Stomach (tissue), 9 donors: Measurements from ENCODE around the gene SLC16A9. TPM values are rescaled to one million over a fixed set of nuclear protein-coding genes. Genes with fewer than 3 reads are reported as not detected.
"Not testable (repeated sequence)": the region's sequence is repeated elsewhere in the genome, so short reads cannot be mapped to it uniquely, and the experiment has no call there.

Experiments used
- DNase-seq, 2 donors: peaks; one replicate each; pipeline versions ENCODE4 v3.0.0 to v3.0.0-alpha.2; 2013 to 2019
- H3K27ac ChIP-seq, 5 donors: fragments of 200-600 bp in 4 of 5; sonication (generic) in 4 of 5; one replicate each; pipeline ENCODE4 v1.5.1; 2013 to 2019; ENCODE audit warnings: mild to moderate bottlenecking in 1 of 5, moderate library complexity in 1 of 5
- H3K27me3 ChIP-seq, 3 donors: fragments of 200-600 bp; sonication (generic); one replicate each; pipeline ENCODE4 v1.5.1; 2017 to 2019; ENCODE audit warnings: mixed run types in 1 of 3
- H3K36me3 ChIP-seq, 4 donors: fragments of 200-600 bp; sonication (generic); 1 replicate in 3 of 4; 2 replicates in 1 of 4; pipeline ENCODE4 v1.5.1; 2016 to 2019
- H3K4me1 ChIP-seq, 4 donors: fragments of 200-600 bp; sonication (generic); one replicate each; pipeline ENCODE4 v1.5.1; 2016 to 2019
- H3K4me3 ChIP-seq, 4 donors: fragments of 200-600 bp; sonication (generic) in 3 of 4; one replicate each; pipeline ENCODE4 v1.5.1; 2016 to 2019; ENCODE audit warnings: mild to moderate bottlenecking in 1 of 4
- H3K9me3 ChIP-seq, 4 donors: fragments of 200-600 bp; sonication (generic); one replicate each; pipeline ENCODE4 v1.5.1; 2016 to 2019
- EP300 ChIP-seq: sonication (generic); formaldehyde crosslinking; IDR thresholded peaks from one replicate; pipeline ENCODE4 v1.6.1; 2017; ENCODE audit warnings: antibody characterized with exemption
- POLR2A ChIP-seq, 4 donors: fragments of 450-650 bp; IDR thresholded peaks; one replicate each; pipeline ENCODE4 v1.6.1; 2016; ENCODE audit warnings: antibody characterized with exemption in 4 of 4, control low read depth in 2 of 4, mild to moderate bottlenecking in 1 of 4, moderate library complexity in 1 of 4
- POLR2AphosphoS5 ChIP-seq, 3 donors: sonication (generic); formaldehyde crosslinking; IDR thresholded peaks; one replicate each; pipeline ENCODE4 v1.6.1; 2016; ENCODE audit warnings: antibody characterized with exemption in 3 of 3
- WGBS, 5 donors: extraction: QIAGEN DNeasy Blood & Tissue Kit in 3 of 5; methylation state at CpG; one replicate each; pipeline versions ENCODE4 v1.1.5 to v1.1.7; 2013 to 2018; 5-methylcytosine and 5-hydroxymethylcytosine counted together
- intact Hi-C: fragments of 100-400 bp; cut with DNase I; formaldehyde crosslinking; loops from one replicate; pipeline ENCODE4 v1.15.1; 2023; ENCODE audit warnings: low total_unique reads
- polyA plus RNA-seq, 3 donors: library from polyadenylated mRNA; stranded (reverse); fragments of 200-250 nt; gene quantifications; one replicate each; pipeline ENCODE4 v1.2.3, GENCODE V29; 2013
- total RNA-seq, 5 donors: library from RNA; depleted of rRNA; stranded (reverse); fragments of >200 nt; gene quantifications; one replicate each; pipeline versions ENCODE4 v1.1.0 to v1.2.3, GENCODE V29; 2014 to 2016
- TF ChIP-seq, protein P1 (sequence below), 7 experiments: fragments of 450-650 bp in 4 of 7; fragments of 200-600 bp in 3 of 7; sonication (generic) in 3 of 7; IDR thresholded peaks; one replicate each; pipeline ENCODE4 v1.5.1; 2016 to 2019; ENCODE audit warnings: antibody characterized with exemption in 7 of 7, control low read depth in 2 of 7, mild to moderate bottlenecking in 1 of 7
- donor health status: healthy with polysubstance abuse.
- donor health status: Bipolar disorder and iron deficiency.
- donor health status: healthy.

The SLC16A9 gene
- total and polyA plus RNA-seq, 8 donors = 0.06 to 17.1 (median 0.91) TPM

DNA sequence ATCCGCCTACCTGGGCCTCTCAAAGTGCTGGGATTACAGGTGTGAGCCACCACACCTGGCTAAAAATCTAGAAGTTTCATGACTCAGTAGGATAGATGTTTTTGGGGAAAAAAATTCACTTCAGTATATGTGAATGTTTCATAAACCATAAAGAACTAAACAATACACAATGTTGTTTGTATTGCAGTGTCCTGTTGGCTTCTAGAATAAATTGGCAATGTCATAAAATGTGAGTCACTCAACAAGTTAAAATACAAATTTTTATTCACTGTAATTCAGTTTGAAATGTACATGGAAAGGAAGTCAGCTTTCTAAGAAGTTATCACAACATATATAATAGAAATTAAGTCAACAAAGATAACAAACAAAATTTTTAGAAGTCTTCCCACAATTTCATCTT, 27.1 kb upstream of the SLC16A9 start:
- no peaks in the 10 kb centered on the region for H3K27me3 ChIP-seq
- no peaks in the 10 kb centered on the region for H3K4me1 ChIP-seq
- intact Hi-C loops = no loop called here
- TF ChIP-seq POLR2AphosphoS5 (IDR thresholded peaks at IDR 0.05) = no peak
- TF ChIP-seq POLR2A (IDR thresholded peaks at IDR 0.05) = no peak
- no peak for TF ChIP-seq EP300
- WGBS, 5 donors = 84 to 93% (median 92%) methylated on average over 1 of the region's 1 CpG
- no peak for DNase-seq
- H3K36me3 ChIP-seq = no peaks in the 10 kb centered on the region
- no peak overlapping the region for H3K4me3 ChIP-seq
- no peak overlapping the region for H3K27ac ChIP-seq
- H3K9me3 ChIP-seq = no peaks in the 10 kb centered on the region

- no peaks in the 10 kb centered on the region for H3K4me1 ChIP-seq
- H3K27me3 ChIP-seq = no peaks in the 10 kb centered on the region
- H3K27ac ChIP-seq = no peak overlapping the region
- H3K4me3 ChIP-seq = no peak overlapping the region
- WGBS, 5 donors = 24 to 41% (median 35%) methylated on average over 1 of the region's 1 CpG
- TF ChIP-seq, protein P1, sequence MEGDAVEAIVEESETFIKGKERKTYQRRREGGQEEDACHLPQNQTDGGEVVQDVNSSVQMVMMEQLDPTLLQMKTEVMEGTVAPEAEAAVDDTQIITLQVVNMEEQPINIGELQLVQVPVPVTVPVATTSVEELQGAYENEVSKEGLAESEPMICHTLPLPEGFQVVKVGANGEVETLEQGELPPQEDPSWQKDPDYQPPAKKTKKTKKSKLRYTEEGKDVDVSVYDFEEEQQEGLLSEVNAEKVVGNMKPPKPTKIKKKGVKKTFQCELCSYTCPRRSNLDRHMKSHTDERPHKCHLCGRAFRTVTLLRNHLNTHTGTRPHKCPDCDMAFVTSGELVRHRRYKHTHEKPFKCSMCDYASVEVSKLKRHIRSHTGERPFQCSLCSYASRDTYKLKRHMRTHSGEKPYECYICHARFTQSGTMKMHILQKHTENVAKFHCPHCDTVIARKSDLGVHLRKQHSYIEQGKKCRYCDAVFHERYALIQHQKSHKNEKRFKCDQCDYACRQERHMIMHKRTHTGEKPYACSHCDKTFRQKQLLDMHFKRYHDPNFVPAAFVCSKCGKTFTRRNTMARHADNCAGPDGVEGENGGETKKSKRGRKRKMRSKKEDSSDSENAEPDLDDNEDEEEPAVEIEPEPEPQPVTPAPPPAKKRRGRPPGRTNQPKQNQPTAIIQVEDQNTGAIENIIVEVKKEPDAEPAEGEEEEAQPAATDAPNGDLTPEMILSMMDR (IDR thresholded peaks at IDR 0.05) = no peak
- TF ChIP-seq POLR2AphosphoS5 (IDR thresholded peaks at IDR 0.05) (no peak), EP300 (no peak), POLR2A (IDR thresholded peaks at IDR 0.05) (no peak)
- no peak for DNase-seq
- H3K36me3 ChIP-seq = no peaks in the 10 kb centered on the region
- intact Hi-C loops = no loop called here
- H3K9me3 ChIP-seq = no peaks in the 10 kb centered on the region
Observed at GRCh38 chr10:59735296-59735695, 25.6 kb upstream of the SLC16A9 start.

DNA sequence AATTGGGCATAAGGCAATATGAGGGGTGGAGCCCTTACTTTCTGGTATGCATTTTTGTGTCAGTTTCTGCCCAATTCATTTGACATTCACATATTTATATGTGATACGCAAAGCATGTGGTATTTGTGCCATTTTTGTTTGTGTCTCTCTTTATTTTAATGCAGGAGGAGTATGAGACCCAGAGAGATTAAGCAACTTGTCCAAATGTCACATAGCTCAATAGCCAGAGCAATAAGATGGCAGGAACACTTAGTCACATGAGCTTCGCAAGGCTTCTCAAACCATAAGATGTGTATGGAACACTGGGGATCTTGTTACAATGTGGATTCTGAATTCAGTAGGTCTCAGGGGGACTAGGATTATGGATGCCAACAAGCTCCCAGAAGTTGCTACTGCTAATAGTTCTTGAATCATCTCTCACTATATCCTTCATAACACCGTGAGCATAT, 24.4 kb upstream of the SLC16A9 start:
- H3K27me3 ChIP-seq = no peaks in the 10 kb centered on the region
- no peak overlapping the region for H3K4me3 ChIP-seq
- no peaks in the 10 kb centered on the region for H3K36me3 ChIP-seq
- intact Hi-C loops = no loop called here
- H3K27ac ChIP-seq = no peak overlapping the region
- H3K9me3 ChIP-seq = no peaks in the 10 kb centered on the region
- no peaks in the 10 kb centered on the region for H3K4me1 ChIP-seq
- TF ChIP-seq, protein P1 (IDR thresholded peaks at IDR 0.05) = no peak
- TF ChIP-seq POLR2A (IDR thresholded peaks at IDR 0.05) (no peak), POLR2AphosphoS5 (IDR thresholded peaks at IDR 0.05) (no peak), EP300 (no peak)
- WGBS, 5 donors = 64 to 99% (median 77%) methylated on average over 3 of the region's 3 CpGs
- DNase-seq = no peak

DNA sequence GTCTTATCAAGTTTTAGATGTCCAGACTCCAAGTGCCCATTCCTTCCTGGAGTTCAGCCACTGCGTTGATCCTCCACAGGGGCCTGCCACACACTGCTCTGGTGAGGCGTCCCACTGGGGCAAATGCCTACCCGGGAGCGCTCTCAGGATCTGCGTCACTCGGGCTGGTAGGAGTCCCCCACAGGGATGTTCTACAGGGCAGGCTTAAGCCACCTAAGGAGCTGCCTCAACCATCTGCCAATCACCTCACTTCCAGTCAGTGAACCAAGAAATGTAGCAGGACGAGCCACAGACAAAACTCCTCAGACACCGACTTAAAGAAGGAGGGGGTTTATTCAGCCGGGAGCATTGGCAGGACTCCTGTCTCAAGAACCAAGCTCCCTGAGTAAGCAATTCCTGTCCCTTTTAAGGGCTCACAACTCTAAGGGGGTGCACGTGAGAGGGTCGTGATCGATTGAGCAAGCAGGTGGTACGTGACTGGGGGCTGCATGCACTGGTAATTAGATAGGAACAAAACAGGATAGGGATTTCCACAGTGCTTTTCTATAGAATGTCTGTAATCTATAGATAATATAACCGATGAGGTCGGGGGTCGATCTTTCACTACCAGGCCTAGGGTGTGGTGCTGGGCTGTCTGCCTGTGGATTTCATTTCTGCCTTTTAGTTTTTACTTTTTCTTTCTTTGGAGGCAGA, 23.8 kb upstream of the SLC16A9 start:
- intact Hi-C loops, H3K4me1 ChIP-seq, H3K4me3 ChIP-seq, H3K27me3 ChIP-seq, H3K9me3 ChIP-seq, H3K27ac ChIP-seq, H3K36me3 ChIP-seq, DNase-seq: not testable (repeated sequence)
- WGBS, 5 donors = 92 to 98% (median 94%) methylated on average over 12 to 16 of the region's 16 CpGs

- H3K4me3 ChIP-seq, DNase-seq, H3K4me1 ChIP-seq, intact Hi-C loops, H3K36me3 ChIP-seq, H3K9me3 ChIP-seq, H3K27me3 ChIP-seq, H3K27ac ChIP-seq: not testable (repeated sequence)
- WGBS, 5 donors = 92 to 100% (median 98%) methylated on average over 4 of the region's 4 CpGs
Observed at GRCh38 chr10:59732849-59733248, 23.2 kb upstream of the SLC16A9 start.

- H3K4me3 ChIP-seq, H3K9me3 ChIP-seq, DNase-seq, H3K4me1 ChIP-seq, H3K27me3 ChIP-seq, intact Hi-C loops, H3K36me3 ChIP-seq, H3K27ac ChIP-seq: not testable (repeated sequence)
- 78 to 85% (median 83%) methylated on average over 4 of the region's 4 CpGs for WGBS, 5 donors
Observed at GRCh38 chr10:59729167-59729566, 19.5 kb upstream of the SLC16A9 start.
